GM18505 (cell line): ENCODE measurements around the gene CKAP5.
A peak's percentile ranks its signal among the peaks of the same experiment; 100 is the strongest.

Source experiments
- ATAC-seq: cut with Tn5 transposase; IDR thresholded peaks from one replicate; pipeline ENCODE4 v1.9.1; 2021; ENCODE audit not compliant: unreplicated experiment
- POLR2A ChIP-seq: IDR thresholded peaks from 4 replicates; pipeline ENCODE4 v1.6.1; 2011; ENCODE audit warnings: borderline replicate concordance; ENCODE audit not compliant: insufficient read depth, insufficient read length; ENCODE audit errors: extremely low read depth

Gene CKAP5

DNA sequence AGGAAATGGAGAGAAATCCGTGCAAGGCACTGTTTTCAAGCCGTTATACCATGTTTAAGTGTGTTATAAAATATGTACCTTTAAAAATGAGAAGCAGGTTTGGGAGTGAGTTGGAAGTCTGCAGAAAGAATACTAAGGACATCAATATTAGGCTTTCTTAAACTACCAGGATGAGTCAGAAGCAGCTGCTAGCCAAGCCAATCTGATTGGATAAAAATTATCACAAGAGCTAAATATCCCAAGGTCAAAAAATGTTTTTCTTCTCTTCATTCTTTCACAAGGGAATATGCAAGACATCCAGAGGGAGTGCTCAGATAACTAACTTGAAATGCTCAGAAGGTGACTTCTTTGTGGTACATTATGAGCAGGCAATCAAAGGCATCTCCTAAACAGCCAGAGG is 19.3 kb upstream of the CKAP5 start:
- TF ChIP-seq POLR2A: no peak
- ATAC-seq: no peak

- TF ChIP-seq POLR2A: no peak
- no peak for ATAC-seq
Observed at GRCh38 chr11:46860218-46860617, 14.1 kb upstream of the CKAP5 start.

- TF ChIP-seq POLR2A: no peak
- no peak for ATAC-seq
Observed at GRCh38 chr11:46858920-46859546, 13.0 kb upstream of the CKAP5 start.

DNA sequence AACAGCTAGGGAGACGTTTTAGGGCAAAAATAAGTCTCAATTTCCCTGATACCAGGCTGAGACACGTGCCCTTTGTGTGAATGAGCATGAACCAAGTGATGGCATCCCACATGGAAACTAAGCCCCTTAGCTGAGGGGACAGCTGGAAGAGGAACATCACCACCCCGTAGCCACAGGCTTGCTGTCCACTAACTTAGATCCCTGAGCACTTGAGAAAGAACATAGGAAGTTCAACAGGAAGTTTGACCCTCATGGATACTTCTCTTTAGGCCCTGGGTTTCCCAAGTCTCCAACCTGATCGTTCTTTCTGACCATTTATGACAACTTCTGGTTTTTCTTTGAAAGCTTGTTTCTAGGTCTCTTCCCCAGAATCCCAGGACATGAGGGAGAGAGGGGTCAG is 11.6 kb upstream of the CKAP5 start:
- no peak for ATAC-seq
- no peak for TF ChIP-seq POLR2A

DNA sequence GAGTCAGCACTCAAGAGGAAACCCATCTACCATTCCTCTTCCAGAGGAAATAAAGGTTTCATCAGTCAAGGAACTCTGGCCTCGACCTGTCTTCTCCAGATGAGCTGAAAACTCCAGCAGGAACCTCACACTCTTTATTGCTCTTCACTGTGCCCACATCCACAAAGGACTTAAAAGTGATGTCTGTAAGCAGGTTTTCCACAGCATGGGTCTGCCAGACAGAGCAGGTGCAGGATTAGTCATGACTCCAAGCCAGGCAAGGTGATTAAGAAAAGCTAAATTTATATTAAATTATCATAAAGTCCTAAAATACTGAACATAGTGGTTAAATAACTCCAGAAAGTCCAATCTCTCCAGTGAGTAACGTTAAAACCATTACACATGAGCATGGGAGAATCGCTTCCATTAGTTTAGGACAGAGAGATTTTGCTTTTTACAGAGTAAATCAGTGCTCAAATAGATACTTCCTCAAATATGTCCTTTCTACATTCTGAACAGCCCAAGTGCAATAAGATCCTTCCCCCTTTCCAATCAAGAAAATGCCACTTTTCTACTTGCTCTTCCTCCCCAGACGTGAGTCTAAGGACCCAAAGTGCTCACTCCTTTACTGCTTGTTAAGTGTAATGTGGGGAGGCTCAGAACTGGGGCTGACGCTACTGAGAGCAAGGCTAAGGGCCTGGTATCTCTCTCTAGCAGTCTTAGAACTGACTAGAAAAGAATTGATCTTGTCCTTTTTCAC is 10.7 kb upstream of the CKAP5 start:
- no peak for ATAC-seq

GRCh38 chr11:46855863-46856262 is 9.8 kb upstream of the CKAP5 start:
- ATAC-seq: no peak
- TF ChIP-seq POLR2A: no peak

More for the DNA sequence above, 10.7 kb upstream of the CKAP5 start:
- no peak for TF ChIP-seq POLR2A

DNA sequence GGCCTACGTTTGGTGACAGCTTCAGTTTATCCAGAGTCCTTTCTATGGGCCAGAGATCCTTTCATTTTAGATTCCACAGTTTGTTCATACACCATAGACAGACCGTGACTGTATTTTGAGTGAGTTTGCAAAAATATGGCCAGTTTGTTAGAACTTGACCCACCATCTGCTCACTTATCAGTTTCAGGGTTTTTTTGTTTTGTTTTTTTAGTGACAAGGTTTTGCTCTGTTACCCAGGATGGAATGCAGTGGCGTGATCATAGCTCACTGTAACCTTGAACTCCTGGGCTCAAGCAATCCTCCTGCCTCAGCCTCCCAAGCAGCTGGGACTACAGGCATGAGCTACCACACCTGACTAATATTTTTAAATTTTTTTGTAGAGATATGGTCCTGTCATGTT is 9.1 kb upstream of the CKAP5 start:
- no peak for ATAC-seq

GRCh38 chr11:46850829-46851380 is 4.8 kb upstream of the CKAP5 start:
- TF ChIP-seq POLR2A: no peak
- ATAC-seq: no peak

More for the DNA sequence above, 9.1 kb upstream of the CKAP5 start:
- TF ChIP-seq POLR2A: no peak

DNA sequence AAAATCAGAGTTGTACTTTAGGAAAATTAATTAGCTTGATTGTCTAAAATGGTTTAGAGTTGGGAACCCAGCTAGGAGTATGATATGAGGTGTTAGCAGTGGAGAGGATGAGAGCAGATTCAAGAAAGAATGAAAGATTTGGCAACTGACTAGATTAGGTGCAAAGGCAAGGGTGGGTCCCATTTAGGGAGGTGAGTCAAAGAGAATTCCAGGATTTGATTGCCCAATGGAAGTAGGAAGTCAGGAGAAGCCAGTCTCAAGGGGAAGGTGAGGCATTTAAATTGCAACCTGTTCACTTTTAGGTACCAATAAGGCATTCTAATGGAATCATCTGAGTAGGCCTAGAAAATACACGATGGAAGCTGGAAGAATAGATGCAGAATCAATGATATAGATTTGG is 3.6 kb upstream of the CKAP5 start:
- no peak for ATAC-seq
- no peak for TF ChIP-seq POLR2A

- no peak for TF ChIP-seq POLR2A
- peak; percentile 12 for ATAC-seq
Observed at GRCh38 chr11:46846510-46846830, 390 bp upstream of the CKAP5 start.

DNA sequence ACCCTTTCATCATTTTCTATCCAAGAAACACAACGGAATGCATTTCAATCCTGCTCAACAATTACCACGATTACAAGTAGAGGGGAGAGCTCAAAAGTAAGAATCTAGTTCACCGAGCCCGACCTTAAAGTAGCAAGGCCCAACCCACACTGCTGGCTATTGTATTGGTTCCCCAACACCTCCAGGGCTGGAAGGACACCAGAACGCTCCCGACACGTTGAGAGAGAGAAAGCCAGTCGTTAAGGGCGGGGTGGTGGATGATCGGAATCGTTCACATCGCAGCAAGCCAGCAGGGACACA is 690 bp downstream of the CKAP5 start:
- no peak for ATAC-seq

GRCh38 chr11:46840116-46840515 is 6.0 kb downstream of the CKAP5 start:
- no peak for TF ChIP-seq POLR2A
- no peak for ATAC-seq

More for the DNA sequence above, 690 bp downstream of the CKAP5 start:
- no peak for TF ChIP-seq POLR2A

- ATAC-seq: no peak
- TF ChIP-seq POLR2A: no peak
Observed at GRCh38 chr11:46838501-46838900, 7.6 kb downstream of the CKAP5 start.

DNA sequence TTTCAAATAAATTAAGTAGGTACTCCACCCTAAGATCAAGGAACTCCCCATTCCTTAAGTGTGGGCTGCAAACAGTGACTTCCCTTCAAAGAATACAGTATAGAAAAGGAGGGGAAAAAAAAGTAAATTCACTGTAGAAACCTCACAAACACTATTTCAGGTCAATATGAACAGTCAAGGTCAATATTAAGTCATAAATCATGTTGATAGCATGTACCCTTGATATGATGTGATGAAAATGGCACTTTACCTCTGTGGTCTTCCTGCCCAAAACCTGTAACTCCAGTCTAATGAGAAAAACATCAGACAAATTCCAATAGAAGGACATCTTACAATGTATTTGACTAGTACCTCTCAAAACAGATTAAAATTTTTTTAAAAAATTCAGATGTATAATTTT is 8.2 kb downstream of the CKAP5 start:
- TF ChIP-seq POLR2A: no peak
- ATAC-seq: no peak
